Common myeloid progenitor, CD34-positive (primary cell): Measurements from ENCODE around the gene KCNT1.

Source experiments
- CTCF ChIA-PET: fragments of 350-600 bp; sonication (Branson Sonifier 250); formaldehyde crosslinking; loops from one replicate; lab custom pipeline; 2021; ENCODE audit warnings: antibody characterized with exemption; lab: Charles Lee
- POLR2A ChIA-PET: fragments of 350-600 bp; sonication (Branson Sonifier 250); formaldehyde crosslinking; loops from one replicate; lab custom pipeline; 2021; ENCODE audit warnings: antibody characterized with exemption; lab: Charles Lee
- DNase-seq, 3 donors: peaks; one replicate each; pipeline versions ENCODE4 v3.0.0 to v3.0.0-alpha.2; 2013
- H3K27ac ChIP-seq, 2 experiments: 1 replicate in 1 of 2; 2 replicates in 1 of 2; pipeline ENCODE4 v1.7.0; 2013; ENCODE audit warnings: inconsistent platforms in 2 of 2, low read length in 2 of 2, mild to moderate bottlenecking in 2 of 2, low read depth in 1 of 2, moderate library complexity in 1 of 2; ENCODE audit not compliant: severe bottlenecking in 2 of 2, insufficient read depth in 1 of 2, poor library complexity in 1 of 2
- H3K27me3 ChIP-seq, 5 experiments: replicated peaks in 2 of 5; 1 replicate in 3 of 5; 2 replicates in 2 of 5; pipeline versions ENCODE4 v1.6.1 to v1.7.0; 2013; ENCODE audit warnings: low read length in 4 of 5, mild to moderate bottlenecking in 2 of 5, moderate library complexity in 2 of 5, inconsistent platforms in 1 of 5; ENCODE audit not compliant: insufficient read depth in 5 of 5, control insufficient read depth in 4 of 5
- H3K36me3 ChIP-seq, 4 experiments: 1 replicate in 2 of 4; 2 replicates in 2 of 4; pipeline versions ENCODE4 v1.6.1 to v1.7.0; 2013; ENCODE audit warnings: low read length in 3 of 4, control low read depth in 1 of 4, mild to moderate bottlenecking in 1 of 4; ENCODE audit not compliant: control insufficient read depth in 4 of 4, insufficient read depth in 4 of 4
- H3K4me1 ChIP-seq, 4 experiments: 1 replicate in 3 of 4; 2 replicates in 1 of 4; pipeline versions ENCODE4 v1.6.1 to v1.7.1; 2013; ENCODE audit warnings: low read length in 3 of 4, mild to moderate bottlenecking in 3 of 4, control low read depth in 1 of 4, inconsistent platforms in 1 of 4, moderate library complexity in 1 of 4; ENCODE audit not compliant: control insufficient read depth in 4 of 4, insufficient read depth in 4 of 4; ENCODE audit errors: control extremely low read depth in 1 of 4
- H3K4me3 ChIP-seq, 7 experiments: 1 replicate in 4 of 7; 2 replicates in 3 of 7; pipeline versions ENCODE4 v1.5.1 to v1.7.0; 2013; ENCODE audit warnings: mild to moderate bottlenecking in 7 of 7, low read length in 6 of 7, moderate library complexity in 6 of 7, inconsistent platforms in 2 of 7, low read depth in 2 of 7, control low read depth in 1 of 7; ENCODE audit not compliant: insufficient read depth in 4 of 7, control insufficient read depth in 1 of 7; ENCODE audit errors: extremely low read depth in 1 of 7
- H3K9me3 ChIP-seq, 5 experiments: 1 replicate in 4 of 5; 2 replicates in 1 of 5; pipeline versions ENCODE4 v1.6.1 to v1.7.1; 2013; ENCODE audit warnings: low read length in 4 of 5, mild to moderate bottlenecking in 2 of 5, inconsistent platforms in 1 of 5, low read depth in 1 of 5, moderate library complexity in 1 of 5; ENCODE audit not compliant: control insufficient read depth in 4 of 5, insufficient read depth in 2 of 5; ENCODE audit errors: control extremely low read depth in 1 of 5
- WGBS: methylation state at CpG from one replicate; pipeline ENCODE4 v1.1.5; 2013; ENCODE audit not compliant: insufficient coverage; 5-methylcytosine and 5-hydroxymethylcytosine counted together

Gene KCNT1

GRCh38 chr9:135759676-135760300 is 57.8 kb downstream of the KCNT1 start:
- Histone ChIP-seq H3K9me3 (peaks cover 0 to under 1% (median 0%) of the 10 kb centered on the region in 5 experiments), H3K27me3 (peaks cover 0 to 3% (median 0%) of the 10 kb centered on the region in 5 experiments), H3K27ac (no peak overlapping the region), H3K36me3 (no peaks in the 10 kb centered on the region), H3K4me3 (no peak overlapping the region), H3K4me1 (no peaks in the 10 kb centered on the region)
- DNase-seq = no peak
- WGBS = 89% methylated on average over 14 of the region's 24 CpGs
- ChIA-PET POLR2A (no interaction called here), CTCF (no interaction called here)

DNA sequence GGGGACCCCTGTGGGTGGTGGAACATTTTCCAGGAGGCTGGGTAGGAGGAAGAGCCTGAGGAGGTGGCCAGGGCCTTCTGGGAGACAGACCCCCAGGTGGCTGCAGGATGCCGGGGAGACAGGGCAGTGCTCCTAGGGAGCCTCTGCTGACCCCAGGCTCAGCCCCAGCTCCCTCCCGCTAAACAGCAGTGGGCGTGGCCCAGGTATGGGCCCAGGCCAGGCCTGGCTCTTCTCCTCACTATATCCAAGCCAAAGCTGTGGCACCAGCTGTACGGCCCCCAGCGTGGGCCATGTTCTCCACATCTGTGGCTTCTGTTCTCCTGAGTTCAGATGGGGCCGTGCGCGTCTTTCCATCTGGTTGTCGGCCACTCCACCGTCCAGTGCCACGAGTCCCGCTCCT is 58.5 kb downstream of the KCNT1 start:
- Histone ChIP-seq H3K4me1 (no peaks in the 10 kb centered on the region), H3K27ac (no peak overlapping the region), H3K4me3 (no peak overlapping the region), H3K36me3 (no peaks in the 10 kb centered on the region), H3K27me3 (peaks cover 0 to 3% (median 0%) of the 10 kb centered on the region in 5 experiments), H3K9me3 (peaks cover 0 to 6% (median 0%) of the 10 kb centered on the region in 5 experiments)
- 94% methylated on average over 12 of the region's 12 CpGs for WGBS
- POLR2A ChIA-PET = interaction anchor here (0.5 kb wide), 1 partner anchor 12 kb away, joined by 3 read pairs; no protein-coding TSS in a partner anchor
- no peak for DNase-seq
- CTCF ChIA-PET = no interaction called here

- peaks cover 0 to 3% (median 0%) of the 10 kb centered on the region in 5 experiments for H3K27me3 ChIP-seq
- peaks cover 0 to 14% (median 7%) of the 10 kb centered on the region in 5 experiments for H3K9me3 ChIP-seq
- no peak overlapping the region for H3K27ac ChIP-seq
- DNase-seq = no peak
- no peaks in the 10 kb centered on the region for H3K4me1 ChIP-seq
- no peak overlapping the region for H3K4me3 ChIP-seq
- ChIA-PET CTCF (no interaction called here), POLR2A (interaction anchor here (0.5 kb wide), 1 partner anchor 13 kb away, joined by 3 read pairs; no protein-coding TSS in a partner anchor)
- no peaks in the 10 kb centered on the region for H3K36me3 ChIP-seq
- WGBS = 88% methylated on average over 14 of the region's 20 CpGs
Observed at GRCh38 chr9:135761150-135761844, 59.3 kb downstream of the KCNT1 start.

GRCh38 chr9:135761845-135762168 is 59.8 kb downstream of the KCNT1 start:
- DNase-seq = no peak
- Histone ChIP-seq H3K36me3 (no peaks in the 10 kb centered on the region), H3K27me3 (peaks cover 0 to 3% (median 0%) of the 10 kb centered on the region in 5 experiments), H3K4me3 (no peak overlapping the region), H3K9me3 (peaks cover 0 to 19% (median 12%) of the 10 kb centered on the region in 5 experiments), H3K27ac (no peak overlapping the region), H3K4me1 (no peaks in the 10 kb centered on the region)
- POLR2A ChIA-PET = no interaction called here
- WGBS = 93% methylated on average over 12 of the region's 16 CpGs
- CTCF ChIA-PET = no interaction called here

DNA sequence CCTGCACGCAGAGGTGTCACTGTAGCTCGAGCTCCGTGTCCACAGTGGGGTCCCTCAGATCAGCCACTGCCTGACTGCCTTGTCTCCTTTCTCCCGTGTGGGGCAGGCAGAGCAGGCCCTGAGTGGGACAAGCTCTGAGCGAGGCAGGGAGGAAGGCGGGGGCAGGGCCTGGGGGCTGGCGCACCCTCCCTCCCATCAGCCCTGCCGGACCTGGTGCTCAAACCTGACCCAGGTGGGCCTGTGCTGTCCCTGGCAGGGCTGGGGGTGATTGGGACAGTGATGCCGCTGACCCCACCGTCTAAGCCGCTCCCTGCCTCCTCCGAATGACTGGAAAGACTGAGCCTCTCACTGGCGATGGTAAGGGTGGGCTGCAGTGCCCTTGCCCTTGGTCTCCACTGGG is 60.9 kb downstream of the KCNT1 start:
- Histone ChIP-seq H3K4me3 (no peak overlapping the region), H3K4me1 (no peaks in the 10 kb centered on the region), H3K9me3 (peaks cover 0 to 25% (median 21%) of the 10 kb centered on the region in 5 experiments), H3K36me3 (no peaks in the 10 kb centered on the region), H3K27me3 (peaks cover 0 to 3% (median 0%) of the 10 kb centered on the region in 5 experiments), H3K27ac (no peak overlapping the region)
- ChIA-PET CTCF (no interaction called here), POLR2A (no interaction called here)
- WGBS = 88% methylated on average over 12 of the region's 13 CpGs
- DNase-seq = no peak

DNA sequence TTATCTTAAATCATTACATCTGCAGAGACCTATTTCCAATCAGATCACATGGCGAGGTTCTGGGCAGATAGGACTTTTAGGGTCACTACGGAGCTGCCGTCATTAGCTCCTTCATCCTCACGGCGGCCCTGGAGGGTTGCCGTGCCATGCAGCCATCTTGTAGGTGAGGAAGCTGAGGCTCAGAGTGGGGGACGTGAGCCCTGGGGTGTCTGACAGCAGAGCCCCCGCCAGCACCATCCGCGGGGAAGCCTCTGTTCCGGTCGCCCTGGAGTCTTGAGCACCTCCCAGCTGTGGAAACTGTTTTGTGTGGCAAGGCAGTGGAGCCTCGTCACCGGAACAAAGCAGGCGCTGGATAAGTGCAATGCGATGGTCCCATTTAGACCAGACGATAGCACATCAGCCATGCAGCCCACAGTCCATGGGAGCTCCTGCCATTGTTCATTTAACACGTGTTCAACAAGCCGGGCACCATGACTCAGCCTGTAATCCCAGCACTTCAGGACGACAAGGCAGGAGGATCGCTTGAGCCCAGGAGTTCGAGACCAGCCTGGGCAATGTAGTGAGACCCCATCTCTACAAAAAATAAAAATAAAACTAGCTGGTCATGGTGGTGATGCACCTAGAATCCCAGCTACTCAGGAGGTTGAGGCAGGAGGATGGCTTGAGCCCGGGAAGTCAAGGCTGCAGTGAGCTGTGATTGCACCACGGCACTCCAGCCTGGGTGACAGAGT is 61.9 kb downstream of the KCNT1 start:
- Histone ChIP-seq H3K27me3 (peaks cover 0 to 3% (median 0%) of the 10 kb centered on the region in 5 experiments), H3K27ac (no peak overlapping the region), H3K9me3 (peaks cover 0 to 25% (median 21%) of the 10 kb centered on the region in 5 experiments), H3K4me3 (no peak overlapping the region), H3K36me3 (no peaks in the 10 kb centered on the region), H3K4me1 (no peaks in the 10 kb centered on the region)
- no peak for DNase-seq
- CTCF ChIA-PET = no interaction called here
- POLR2A ChIA-PET = no interaction called here
- WGBS = 92% methylated on average over 21 of the region's 24 CpGs

GRCh38 chr9:135764731-135765130 is 62.7 kb downstream of the KCNT1 start:
- Histone ChIP-seq H3K4me3 (no peak overlapping the region), H3K27me3 (peaks cover 0 to 3% (median 0%) of the 10 kb centered on the region in 5 experiments), H3K36me3 (no peaks in the 10 kb centered on the region), H3K27ac (no peak overlapping the region), H3K4me1 (no peaks in the 10 kb centered on the region), H3K9me3 (peaks cover 0 to 25% (median 21%) of the 10 kb centered on the region in 5 experiments)
- DNase-seq = no peak
- ChIA-PET POLR2A (no interaction called here), CTCF (no interaction called here)
- WGBS = 92% methylated on average over 19 of the region's 19 CpGs
